Activated T-helper 9 cell treated with anti-CD3 and anti-CD28 coated beads, Interleukin-2, amount 50 U/mL, for 16 hours (primary cell): ENCODE data around the gene RING1.
A peak's percentile ranks its signal among the peaks of the same experiment; 100 is the strongest.

Experiments used
- DNase-seq: peaks from one replicate; pipeline ENCODE4 v3.0.0-alpha.2; 2020; ENCODE audit warnings: low read depth

The RING1 gene

GRCh38 chr6:33192671-33193602, 15.4 kb upstream of the RING1 start:
- DNase-seq, result no peak

DNA sequence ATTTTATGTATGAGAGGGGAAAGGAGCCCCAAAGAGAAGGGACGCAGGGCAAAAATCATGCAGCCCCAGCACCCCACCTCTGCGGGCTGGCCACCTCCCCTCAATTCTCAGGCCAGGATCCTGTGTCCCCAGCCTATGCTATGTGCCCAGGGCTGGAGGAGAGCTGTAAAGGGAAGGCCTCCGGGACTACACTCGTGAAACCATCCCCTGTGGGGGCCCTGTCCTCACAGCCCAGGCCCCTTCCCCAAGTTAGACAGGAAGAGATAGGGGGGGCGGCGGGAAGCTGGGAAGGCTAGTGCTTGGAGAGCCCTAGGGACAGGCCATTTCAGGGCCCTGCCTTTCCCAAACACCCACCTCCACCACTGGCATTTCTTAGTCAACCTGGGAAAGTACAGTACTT, 14.7 kb upstream of the RING1 start:
- DNase-seq, result no peak

DNA sequence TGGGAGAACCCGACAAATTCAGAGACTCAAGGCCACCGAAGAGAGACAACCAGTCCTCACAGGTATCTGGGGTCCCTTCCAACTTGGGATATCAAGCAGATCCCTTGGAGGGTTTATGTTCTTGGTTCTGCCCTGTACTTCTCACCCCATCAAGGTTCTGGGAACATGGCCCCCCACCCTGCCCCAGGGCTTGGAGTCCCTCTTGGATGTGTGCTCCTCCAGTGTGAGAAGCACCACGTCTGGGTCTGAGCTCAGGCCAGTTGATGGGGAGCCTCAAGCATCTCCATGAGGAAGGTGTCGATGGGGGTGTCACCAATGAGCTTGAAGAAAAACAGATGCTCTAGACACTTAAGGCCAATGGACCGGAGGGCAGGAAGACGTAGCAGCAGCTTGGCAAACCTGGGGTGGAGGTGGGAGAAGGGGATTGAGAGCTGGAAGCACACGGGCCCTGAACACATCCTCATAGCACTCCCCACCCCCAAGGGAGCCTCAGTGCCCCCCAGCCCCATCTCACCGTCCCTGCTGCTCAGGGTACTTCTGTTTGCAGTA, 13.8 kb upstream of the RING1 start:
- DNase-seq, result no peak

DNA sequence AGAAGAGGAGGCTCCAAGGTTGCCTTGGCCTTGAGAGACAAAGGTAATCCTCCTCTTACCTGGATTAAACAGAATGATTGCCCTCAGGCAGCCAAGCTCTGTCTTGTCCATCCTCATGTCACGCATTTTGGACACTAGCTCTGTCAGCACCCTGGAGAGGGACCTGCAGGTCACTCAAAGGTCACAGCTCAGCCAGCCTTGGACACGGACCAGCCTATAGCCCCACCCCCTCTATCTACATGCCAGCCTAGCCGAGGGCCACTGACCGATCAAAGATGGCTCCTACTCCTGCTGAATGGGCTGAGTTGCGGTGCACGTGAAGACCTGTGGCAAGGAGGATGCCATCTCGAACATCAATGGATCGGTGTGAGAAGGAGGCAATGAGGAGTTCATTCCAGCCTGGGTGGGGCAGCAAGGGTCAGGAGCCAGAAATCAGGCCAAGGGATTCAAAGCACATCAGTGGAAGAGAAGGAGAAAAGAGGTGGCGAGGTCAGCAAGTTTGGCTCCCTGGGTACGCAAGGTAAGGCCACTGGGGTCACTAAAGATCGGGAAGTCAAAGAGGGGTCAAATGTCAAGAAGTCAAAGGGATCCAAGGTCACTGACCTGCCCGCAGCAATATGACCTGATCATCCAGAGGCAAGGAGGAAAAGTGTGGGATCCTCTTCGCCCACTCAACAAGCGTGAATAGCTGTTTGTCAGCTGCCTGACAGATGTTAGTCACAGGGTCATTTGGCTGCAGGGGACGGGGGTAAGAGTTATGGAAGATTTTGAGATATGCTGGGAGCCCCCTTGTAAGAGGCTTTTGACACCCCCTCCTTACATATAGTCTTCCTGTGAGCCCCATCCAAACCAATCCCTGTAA, 12.8 kb upstream of the RING1 start:
- DNase-seq, result no peak

- DNase-seq, result no peak
Observed at GRCh38 chr6:33197431-33198048, 10.8 kb upstream of the RING1 start.

DNA sequence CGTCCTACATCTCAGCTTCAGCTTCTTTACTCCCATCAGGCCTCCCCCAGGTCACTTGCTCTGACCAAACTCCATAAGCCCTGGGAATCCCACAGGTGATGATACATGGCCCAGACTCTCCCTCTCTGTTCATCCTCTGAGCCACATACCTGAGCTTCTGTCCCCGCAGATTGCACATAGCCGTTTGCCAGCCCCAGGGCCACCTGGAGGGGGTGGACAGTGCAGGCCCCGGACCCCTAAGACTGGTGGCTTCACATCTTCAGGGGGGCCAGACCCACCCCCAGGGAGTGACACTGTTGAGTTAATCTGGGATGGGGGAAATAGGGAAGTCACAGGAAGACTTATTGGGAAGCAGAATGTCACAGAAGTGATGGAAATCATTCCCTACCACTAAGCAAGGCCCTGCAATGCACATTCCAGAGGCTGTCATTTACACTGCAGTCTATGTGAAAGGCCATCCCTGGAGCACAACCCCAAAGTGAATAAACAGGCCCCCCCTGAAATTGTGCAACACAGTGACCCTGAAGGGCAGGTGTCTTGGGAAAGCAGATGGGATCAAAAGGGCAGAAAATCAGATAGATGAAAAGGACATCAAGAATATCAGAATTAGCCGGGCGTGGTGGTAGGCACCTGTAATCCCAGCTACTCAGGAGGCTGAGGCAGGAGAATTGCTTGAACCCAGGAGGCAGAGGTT, 10.0 kb upstream of the RING1 start:
- DNase-seq, result no peak

GRCh38 chr6:33198853-33199436, 9.4 kb upstream of the RING1 start:
- DNase-seq, result no peak

DNA sequence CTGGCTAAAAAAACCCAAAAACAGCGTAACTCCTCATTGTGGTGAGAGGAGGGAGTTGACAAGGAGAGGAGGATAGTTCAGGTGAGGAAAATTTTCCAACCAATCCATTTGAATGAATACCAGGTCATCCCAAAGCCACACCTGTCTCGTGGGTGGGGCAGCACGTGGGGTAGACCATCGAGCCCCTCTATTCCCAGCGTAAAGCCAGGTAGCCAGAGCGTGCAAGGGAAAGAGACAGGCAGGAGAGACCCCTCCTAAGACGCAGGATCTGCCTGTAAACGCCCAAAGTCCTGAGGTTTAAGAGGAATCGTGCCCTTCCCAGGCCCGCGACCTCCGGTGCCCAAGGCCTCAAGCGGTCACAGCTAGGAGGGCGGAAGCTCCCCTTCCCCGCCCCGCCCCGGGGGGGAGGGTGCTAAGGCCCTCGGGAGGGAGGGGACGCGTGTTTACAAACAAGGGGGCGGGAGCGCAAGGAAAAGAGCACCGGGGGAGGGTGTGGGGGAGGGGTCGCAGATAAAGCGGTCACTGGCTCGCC, 8.5 kb upstream of the RING1 start:
- peak; percentile 62 for DNase-seq

DNA sequence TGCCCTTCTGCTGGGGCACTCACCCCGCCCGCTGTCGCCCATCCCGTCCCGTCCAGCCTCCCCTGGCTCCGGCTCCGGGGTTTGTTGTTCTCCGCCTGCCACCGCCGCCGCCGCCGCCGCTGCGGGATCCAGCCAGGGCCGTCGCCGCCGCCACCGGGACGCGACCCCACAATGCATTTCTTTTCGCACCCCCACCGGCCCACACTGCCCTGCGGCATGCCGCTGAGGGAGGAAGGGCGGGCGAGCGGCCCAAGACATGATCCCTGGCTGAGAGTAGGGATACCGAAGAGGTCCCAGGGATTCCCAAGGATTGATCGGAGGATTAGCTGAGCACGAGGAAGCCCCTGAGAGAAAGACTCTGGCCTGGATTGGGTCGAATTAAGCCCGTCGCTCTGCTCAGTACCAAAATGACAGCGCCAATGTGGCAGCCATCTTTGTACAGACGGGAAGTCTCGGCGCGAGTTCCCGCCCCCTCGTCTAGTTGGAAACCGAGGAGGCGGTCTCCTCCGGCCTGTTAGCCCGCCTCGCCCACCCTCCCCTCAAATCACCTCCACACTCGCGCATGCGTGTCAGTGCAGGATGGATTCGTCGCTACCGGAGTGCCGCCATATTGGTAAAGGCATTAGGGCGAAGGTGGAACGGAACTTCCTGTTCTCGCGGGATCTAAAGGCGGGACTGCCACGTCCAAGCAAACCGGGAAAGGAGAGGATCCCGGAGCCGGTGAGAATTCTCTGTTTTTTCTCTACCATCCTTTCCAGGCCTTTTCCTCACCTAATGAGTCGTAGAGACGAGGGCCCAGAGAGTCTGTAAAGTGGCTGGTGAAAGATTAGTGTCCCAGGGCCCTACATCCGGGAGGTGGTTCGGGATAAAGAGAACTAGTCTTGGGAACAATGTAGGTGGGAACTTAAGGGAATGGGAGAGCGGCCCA, 7.8 kb upstream of the RING1 start, which contains the start of the genes RXRB and SLC39A7:
Gene RXRB (minus strand): TSS at position 447 of the 928 bp plus-strand sequence. CDS start 189 bp downstream, at position 258.
Gene SLC39A7 (plus strand): TSS at position 649 of the 928 bp plus-strand sequence. CDS start 379 bp downstream, outside the sequence.
- DNase-seq, result peak; percentile 99

- DNase-seq, result no peak
Observed at GRCh38 chr6:33201147-33201545, 7.2 kb upstream of the RING1 start.

DNA sequence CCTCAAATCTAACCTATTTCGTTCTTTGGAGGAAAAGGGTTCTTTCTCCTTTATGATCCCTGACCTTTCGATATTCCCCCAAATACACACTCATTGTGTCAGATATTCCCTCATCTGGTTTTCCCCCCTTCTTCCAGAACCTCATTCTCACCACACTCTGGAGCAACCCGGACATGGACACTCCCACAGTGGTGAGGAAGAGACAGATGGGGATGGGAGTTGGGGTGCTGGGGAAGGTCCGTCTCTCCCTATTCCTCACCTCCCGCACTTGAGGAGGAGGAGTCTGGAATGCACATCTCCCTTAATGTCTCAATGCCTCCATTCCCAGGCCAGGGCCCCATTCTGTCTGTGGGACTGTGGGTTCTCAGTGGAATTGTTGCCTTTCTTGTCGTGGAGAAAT, 6.4 kb upstream of the RING1 start:
- no peak for DNase-seq

DNA sequence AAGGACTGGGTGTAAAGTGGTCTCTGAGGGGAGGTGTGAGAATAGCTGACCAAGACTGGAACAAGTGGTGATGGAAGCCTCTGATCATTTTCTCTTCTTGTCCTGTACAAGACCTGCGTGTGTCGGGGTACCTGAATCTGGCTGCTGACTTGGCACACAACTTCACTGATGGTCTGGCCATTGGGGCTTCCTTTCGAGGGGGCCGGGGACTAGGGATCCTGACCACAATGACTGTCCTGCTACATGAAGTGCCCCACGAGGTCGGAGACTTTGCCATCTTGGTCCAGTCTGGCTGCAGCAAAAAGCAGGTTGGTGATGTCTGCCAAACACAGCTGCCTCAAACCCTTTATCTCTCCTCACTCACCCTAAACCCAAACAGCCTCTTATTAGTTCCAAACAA, 5.5 kb upstream of the RING1 start:
- no peak for DNase-seq

DNA sequence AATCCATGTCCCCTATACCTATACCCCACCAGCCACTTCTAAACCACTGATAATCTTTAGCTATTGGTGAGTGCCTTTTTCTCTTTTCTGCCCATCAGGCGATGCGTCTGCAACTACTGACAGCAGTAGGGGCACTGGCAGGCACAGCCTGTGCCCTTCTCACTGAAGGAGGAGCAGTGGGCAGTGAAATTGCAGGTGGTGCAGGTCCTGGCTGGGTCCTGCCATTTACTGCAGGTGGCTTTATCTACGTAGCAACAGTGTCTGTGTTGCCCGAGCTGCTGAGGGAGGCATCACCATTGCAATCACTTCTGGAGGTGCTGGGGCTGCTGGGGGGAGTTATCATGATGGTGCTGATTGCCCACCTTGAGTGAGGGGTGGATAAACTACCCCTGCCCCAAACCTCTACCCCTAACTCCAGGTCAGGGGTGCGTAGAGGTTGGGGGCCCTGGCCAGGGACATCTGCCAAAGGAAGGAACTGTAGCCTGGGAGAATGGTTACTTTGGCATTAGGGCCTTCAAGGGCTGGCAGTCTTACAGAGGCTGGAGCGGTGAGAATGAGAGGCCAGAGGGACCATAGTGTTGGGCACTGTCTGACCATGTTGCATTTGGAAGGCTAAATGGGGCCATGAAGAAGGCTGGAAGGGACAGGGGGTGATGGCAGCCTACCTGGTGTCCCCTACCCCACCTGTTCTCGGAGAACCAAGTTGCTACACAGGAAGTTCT, 4.7 kb upstream of the RING1 start:
- DNase-seq, result no peak

GRCh38 chr6:33204165-33204414, 4.2 kb upstream of the RING1 start:
- DNase-seq, result no peak

- DNase-seq, result peak; percentile 87
Observed at GRCh38 chr6:33204415-33205190, 3.7 kb upstream of the RING1 start, which contains the start of gene HSD17B8. HSD17B8 (plus strand) TSS chr6:33204655; CDS start chr6:33204669, 14 bp downstream.

DNA sequence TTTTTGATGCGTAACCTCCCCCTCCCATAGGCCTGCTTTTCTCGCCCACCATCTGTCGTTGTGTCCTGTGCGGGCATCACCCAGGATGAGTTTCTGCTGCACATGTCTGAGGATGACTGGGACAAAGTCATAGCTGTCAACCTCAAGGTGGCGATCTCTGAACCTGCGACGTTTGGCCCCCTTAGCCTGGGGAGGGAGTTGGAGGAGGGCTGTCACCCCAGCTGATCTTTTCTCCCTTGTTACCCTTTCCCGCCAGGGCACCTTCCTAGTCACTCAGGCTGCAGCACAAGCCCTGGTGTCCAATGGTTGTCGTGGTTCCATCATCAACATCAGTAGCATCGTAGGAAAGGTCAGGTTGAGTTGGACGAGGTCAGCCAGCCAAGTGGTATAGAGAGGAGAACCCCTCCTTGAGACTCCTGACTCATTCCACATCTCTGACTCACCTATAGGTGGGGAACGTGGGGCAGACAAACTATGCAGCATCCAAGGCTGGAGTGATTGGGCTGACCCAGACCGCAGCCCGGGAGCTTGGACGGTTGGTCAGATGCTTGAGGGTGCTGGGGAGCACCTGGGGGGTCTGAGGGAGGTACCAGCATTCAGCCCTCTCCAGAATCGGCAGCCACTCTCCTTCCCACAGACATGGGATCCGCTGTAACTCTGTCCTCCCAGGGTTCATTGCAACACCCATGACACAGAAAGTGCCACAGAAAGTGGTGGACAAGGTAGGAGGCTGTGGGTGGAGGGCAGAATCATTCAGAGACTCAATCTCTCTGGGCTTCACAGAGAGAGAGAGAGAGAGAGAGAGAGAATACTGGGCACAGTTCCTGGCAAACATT, 2.9 kb upstream of the RING1 start:
- DNase-seq, result no peak
